ENCODE results near the gene KRT73. TPM values are rescaled to one million over a fixed set of nuclear protein-coding genes. Genes with fewer than 3 reads are reported as not detected.
"Not testable (repeated sequence)": the region's sequence is repeated elsewhere in the genome, so short reads cannot be mapped to it uniquely, and the experiment has no call there.

The KRT73 gene
- total and polyA plus RNA-seq, 9 of the 15 experiments (the other 6 are each of a cell fraction or from before 2014, with no cell fraction given) = 0.09 to 0.18 (median 0.13) TPM; not detected in 5

- H2AFZ ChIP-seq (ENCODE audit: low read depth, low read length); H3K79me2 ChIP-seq (ENCODE audit: control insufficient read depth, insufficient read depth, low read length); H3K4me1 ChIP-seq (replicated peaks in 1 of 2; ENCODE audit: control insufficient read depth in 2 of 2, insufficient read depth in 2 of 2, low read length in 2 of 2); DNase-seq (ENCODE audit: extremely low read depth in 1 of 4, low spot score in 3 of 4); BruUV-seq (replicated peaks); CTCF ChIA-PET (ENCODE audit: low intra/inter-chr PET ratio); intact Hi-C loops (cut with micrococcal nuclease); H3K4me3 ChIP-seq; H3K4me2 ChIP-seq (ENCODE audit: insufficient read depth, low read length); in situ Hi-C loops (cut with MboI); H3K27ac ChIP-seq (ENCODE audit: extremely low read depth, low read depth, low read length); POLR2A ChIA-PET; H3K9me1 ChIP-seq (ENCODE audit: control insufficient read depth, insufficient read depth, low read length); H3K9ac ChIP-seq (ENCODE audit: insufficient read depth in 1 of 2, low read depth in 2 of 2, low read length in 2 of 2); FAIRE-seq; ATAC-seq; H3K9me3 ChIP-seq (replicated peaks; ENCODE audit: control insufficient read depth, insufficient read depth, low read depth, low read length); H4K20me1 ChIP-seq (replicated peaks; ENCODE audit: control insufficient read depth, insufficient read depth, low read length); H3K36me3 ChIP-seq (ENCODE audit: control insufficient read depth, insufficient read depth, low read length): not testable (repeated sequence)
- TF ChIP-seq ZNF146 (CRISPR knock-in tag; IDR thresholded peaks at IDR 0.05; ENCODE audit: unreplicated experiment) (peak; percentile 85), RBM25 (IDR thresholded peaks at IDR 0.05; ENCODE audit: low read depth, low read length, severe bottlenecking) (peak; percentile 39), BCOR (IDR thresholded peaks at IDR 0.05) (0 out of 2 replicates have a peak, but pooled peaks have one; percentile 27)
- WGBS (ENCODE audit: insufficient coverage, low coverage, missing lambda C conversion rate) = 19% methylated on average over 4 of the region's 4 CpGs
- peaks cover 5 to 15% of the 10 kb centered on the region in 2 experiments; a peak in 4 of 5 replicates for H3K27me3 ChIP-seq (ENCODE audit: control insufficient read depth in 2 of 2, insufficient read depth in 2 of 2, low read length in 2 of 2)
These were observed 24.1 kb downstream of the KRT73 start for GRCh38 chr12:52594237-52594636.

- Histone ChIP-seq H3K4me3 (no peak overlapping the region), H2AFZ (ENCODE audit: low read depth, low read length) (no peak overlapping the region), H3K9me3 (replicated peaks; ENCODE audit: control insufficient read depth, insufficient read depth, low read depth, low read length) (no peaks in the 10 kb centered on the region), H3K4me2 (ENCODE audit: insufficient read depth, low read length) (no peak overlapping the region), H3K27me3 (ENCODE audit: control insufficient read depth in 2 of 2, insufficient read depth in 2 of 2, low read length in 2 of 2) (peaks cover 9 to 20% of the 10 kb centered on the region in 2 experiments; a peak in 3 of 5 replicates), H3K4me1 (replicated peaks in 1 of 2; ENCODE audit: control insufficient read depth in 2 of 2, insufficient read depth in 2 of 2, low read length in 2 of 2) (peaks cover 0 to 6% of the 10 kb centered on the region in 2 experiments; a peak in 1 of 5 replicates), H3K36me3 (ENCODE audit: control insufficient read depth, insufficient read depth, low read length) (no peaks in the 10 kb centered on the region), H3K9ac (ENCODE audit: insufficient read depth in 1 of 2, low read depth in 2 of 2, low read length in 2 of 2) (no peak overlapping the region), H3K9me1 (ENCODE audit: control insufficient read depth, insufficient read depth, low read length) (no peaks in the 10 kb centered on the region), H3K79me2 (ENCODE audit: control insufficient read depth, insufficient read depth, low read length) (no peaks in the 10 kb centered on the region), H3K27ac (ENCODE audit: extremely low read depth, low read depth, low read length) (no peak overlapping the region), H4K20me1 (replicated peaks; ENCODE audit: control insufficient read depth, insufficient read depth, low read length) (no peaks in the 10 kb centered on the region)
- WGBS (ENCODE audit: insufficient coverage, low coverage, missing lambda C conversion rate) = 7% methylated on average over 11 of the region's 11 CpGs
- in situ Hi-C loops (cut with MboI) (no loop called here), intact Hi-C loops (cut with micrococcal nuclease) (no loop called here)
- BruUV-seq (replicated peaks) = no TSS peak
- POLR2A ChIA-PET = interaction anchor here (0.7 kb wide), 1 partner anchor 167 kb away, joined by 3 read pairs; no protein-coding TSS in a partner anchor
- CTCF ChIA-PET (ENCODE audit: low intra/inter-chr PET ratio) = no interaction called here
- ATAC-seq = no peak
- TF ChIP-seq MTA2 (IDR thresholded peaks at IDR 0.05; ENCODE audit: low read depth) = no peak
- TF ChIP-seq RHOXF2B (CRISPR knock-in tag; conservative IDR thresholded peaks at IDR 0.05) = no peak
- TF ChIP-seq CLOCK (CRISPR knock-in tag; IDR thresholded peaks at IDR 0.05; ENCODE audit: borderline replicate concordance) = no peak
- TF ChIP-seq MXI1 (IDR thresholded peaks at IDR 0.05; ENCODE audit: low read depth, low read length) = no peak
- DNase-seq (ENCODE audit: extremely low read depth in 1 of 4, low spot score in 3 of 4) = no peak
- no peak for FAIRE-seq
These were observed 26.8 kb downstream of the KRT73 start for GRCh38 chr12:52591521-52591920.
